GM18505 (cell line): ENCODE measurements around the gene NDC1.

ENCODE experiments used
- ATAC-seq: cut with Tn5 transposase; IDR thresholded peaks from one replicate; pipeline ENCODE4 v1.9.1; 2021; ENCODE audit not compliant: unreplicated experiment
- POLR2A ChIP-seq: IDR thresholded peaks from 4 replicates; pipeline ENCODE4 v1.6.1; 2011; ENCODE audit warnings: borderline replicate concordance; ENCODE audit not compliant: insufficient read depth, insufficient read length; ENCODE audit errors: extremely low read depth

Gene NDC1

DNA sequence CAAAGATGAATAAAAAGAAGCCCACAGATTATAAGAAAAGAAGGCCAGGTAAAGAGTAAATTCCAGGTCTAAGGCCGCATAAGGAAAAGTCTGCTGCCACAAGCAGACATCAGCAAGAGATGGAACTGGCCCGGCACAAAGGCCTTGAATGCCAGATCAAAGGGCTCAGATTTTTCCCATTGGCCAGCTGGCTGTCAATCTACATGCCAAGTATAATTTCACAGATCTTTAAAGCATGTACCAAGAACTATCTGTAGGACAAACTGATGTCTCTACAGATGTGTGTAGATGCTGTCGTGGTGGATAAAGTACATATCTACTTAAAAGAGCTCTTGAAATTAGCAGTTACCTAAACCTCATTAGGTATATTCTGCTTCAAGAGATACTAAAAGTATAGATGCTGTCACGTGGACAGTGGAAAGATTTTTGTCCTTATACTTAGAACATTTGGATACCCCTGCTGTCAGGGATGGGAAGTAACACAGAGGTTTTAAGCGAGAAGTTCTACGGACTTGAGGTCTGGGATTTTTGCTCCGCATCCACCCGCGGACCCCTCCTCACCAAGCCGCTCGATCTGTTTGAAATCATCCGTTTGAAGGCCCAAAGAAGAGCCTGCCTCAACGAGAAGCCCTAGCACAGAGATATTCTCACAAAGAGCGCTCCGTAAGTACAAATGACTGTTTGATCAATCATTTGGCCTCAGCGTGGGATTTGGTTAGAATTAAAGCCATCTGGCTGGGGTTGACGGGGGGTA, 109.2 kb downstream of the NDC1 start:
- no peak for ATAC-seq
- no peak for TF ChIP-seq POLR2A

DNA sequence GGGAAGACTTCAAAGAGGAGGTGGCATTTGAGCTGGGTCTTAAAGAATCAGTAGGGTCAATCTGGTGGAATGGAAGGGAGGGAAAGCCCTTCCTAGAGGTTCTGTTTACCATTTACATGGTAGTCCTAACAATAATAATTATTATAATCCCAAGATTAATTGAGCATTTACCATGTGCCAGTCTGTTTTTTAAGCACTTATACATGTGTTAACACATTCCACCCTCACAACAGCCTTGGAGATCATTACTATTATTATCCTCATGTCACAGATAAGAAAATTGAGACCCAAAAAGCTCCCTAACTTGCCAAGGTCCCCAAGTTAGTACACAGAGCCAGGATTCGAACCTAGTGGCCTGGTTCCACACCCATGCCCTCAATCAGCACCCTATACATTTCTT, 109.9 kb downstream of the NDC1 start:
- ATAC-seq = no peak
- no peak for TF ChIP-seq POLR2A

DNA sequence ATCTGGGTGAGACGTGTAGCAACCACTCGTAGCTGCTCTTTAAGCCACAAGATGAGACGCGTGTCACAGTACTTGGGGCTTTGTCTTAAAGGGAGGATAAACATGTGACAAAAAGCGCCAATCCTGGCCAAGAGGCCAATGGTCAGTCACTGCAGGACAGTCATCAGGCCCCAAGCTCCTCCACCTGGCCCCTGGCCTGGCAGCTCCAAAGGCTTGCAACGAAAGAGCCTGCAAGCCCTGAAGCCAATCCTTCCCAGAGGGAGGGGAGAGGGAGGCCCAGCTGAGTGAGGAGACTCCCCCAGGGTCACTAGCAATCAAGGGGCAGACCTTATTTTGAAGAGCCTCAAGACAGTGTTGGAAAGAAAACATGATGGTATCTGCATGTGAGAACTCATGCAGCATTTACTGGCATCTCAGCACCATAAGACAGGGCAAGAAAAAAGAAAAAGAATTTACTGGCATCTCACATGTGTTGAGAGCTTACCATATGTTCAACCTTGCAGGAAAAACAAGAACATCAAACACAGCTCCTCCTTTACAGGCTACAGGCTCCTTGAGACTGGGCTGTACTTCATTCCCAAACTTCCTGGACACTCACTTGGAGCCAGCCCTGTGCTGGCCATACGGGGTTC, 110.5 kb downstream of the NDC1 start:
- ATAC-seq = no peak
- TF ChIP-seq POLR2A = no peak

DNA sequence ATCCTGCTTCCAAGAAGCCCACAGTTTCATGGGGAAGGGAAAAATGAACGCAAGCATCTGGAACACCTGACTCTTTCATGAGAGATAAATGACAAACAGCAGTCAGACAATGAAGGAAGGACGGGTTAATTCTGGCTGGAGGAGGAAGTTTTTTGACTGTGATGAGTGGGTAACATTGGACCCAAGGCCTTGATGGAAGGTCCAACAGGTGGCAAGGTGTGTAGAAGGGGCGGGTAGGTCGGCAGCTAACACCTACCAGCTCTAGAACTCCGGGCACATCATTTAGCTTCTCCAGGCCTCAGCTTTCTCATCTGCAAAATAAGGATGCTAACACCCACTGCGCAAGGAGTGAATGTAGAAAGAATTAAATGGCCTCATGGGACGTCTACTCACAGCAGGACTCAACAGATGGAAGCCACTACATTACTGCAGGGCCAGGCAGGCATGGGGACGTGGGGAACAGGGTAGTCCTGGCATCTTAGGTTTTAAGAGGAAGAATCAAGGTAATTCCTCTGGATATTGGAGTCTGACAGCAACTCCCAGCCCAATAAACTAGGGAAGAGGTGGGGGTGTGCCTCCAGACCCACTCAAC, 112.0 kb downstream of the NDC1 start:
- TF ChIP-seq POLR2A = no peak
- no peak for ATAC-seq

DNA sequence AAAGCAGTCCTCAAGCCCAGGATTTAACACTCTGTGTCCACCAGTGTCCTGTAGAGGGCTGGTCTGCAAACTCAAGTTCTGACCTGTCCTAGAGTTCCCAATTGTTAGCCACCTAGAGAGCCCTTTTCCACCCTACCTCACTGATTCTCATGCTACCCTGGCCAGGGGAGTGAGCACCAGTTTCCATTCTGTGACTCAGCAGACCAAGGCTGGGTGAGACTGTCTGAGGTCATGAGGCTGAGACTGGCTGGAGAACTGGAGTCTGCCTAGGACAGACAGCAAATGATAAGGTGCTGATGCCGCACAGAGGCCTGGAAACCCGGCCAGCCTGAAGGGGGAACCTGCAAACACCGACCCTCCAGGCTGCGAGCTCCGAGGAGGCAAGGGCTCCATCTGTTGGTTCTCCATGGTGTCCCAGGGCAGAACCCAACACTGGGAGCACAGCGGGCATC, 112.8 kb downstream of the NDC1 start:
- TF ChIP-seq POLR2A = no peak
- no peak for ATAC-seq

DNA sequence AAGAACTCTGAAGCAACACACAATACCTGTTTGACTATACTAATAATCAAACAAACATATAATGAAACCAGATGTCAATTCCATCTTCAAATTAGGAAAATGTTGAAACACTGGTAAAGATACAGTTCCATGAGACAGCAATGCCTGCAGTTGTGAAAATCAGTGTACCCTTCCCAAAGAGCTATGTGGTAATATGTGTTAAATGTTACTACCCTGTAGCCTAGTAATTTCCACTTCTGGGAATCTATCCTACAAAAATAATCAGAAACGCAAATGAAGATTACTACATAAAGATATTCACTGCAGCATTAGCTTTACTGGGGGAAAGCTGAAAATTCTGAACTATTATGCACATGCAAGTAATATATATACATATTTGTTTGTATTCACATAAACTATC, 116.1 kb downstream of the NDC1 start:
- ATAC-seq = no peak
- TF ChIP-seq POLR2A = no peak

DNA sequence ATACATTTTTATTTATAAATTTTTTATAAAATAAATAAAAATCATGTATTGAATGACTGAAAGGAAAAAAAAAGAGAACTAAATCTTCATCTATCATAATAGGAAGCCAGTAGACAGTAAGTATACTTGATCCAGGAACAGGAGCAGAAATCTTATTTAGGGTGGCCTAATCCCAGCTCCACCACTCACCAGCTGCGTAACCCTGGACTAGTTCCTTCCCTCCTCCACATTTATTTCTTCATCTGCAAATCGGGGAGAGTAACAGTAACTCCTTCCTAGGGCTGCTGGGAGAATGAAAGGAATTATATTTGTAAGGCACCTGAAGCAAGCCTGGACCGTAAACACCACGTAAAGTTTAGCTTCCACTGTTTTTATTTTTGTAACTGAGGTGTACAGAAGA, 117.0 kb downstream of the NDC1 start:
- no peak for ATAC-seq
- TF ChIP-seq POLR2A = no peak

DNA sequence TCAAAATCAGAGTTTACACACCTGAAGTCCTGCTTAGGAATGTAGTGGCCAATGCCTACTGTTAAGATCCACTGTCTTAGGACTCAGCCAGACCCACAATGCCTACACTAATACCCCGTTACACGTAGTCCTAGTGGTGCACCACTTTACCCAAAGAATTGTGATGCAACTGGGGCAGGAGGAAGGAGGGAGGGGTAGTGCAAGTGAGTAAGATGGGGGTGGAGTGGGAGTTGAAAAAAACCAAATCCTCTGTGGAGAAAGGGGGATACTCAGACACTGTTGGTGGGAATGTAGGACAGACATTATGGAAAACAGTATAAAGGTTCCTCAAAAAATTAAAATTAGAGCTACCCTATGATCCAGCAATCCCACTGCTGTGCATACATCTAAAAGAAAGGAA, 118.6 kb downstream of the NDC1 start:
- no peak for TF ChIP-seq POLR2A
- ATAC-seq = no peak

DNA sequence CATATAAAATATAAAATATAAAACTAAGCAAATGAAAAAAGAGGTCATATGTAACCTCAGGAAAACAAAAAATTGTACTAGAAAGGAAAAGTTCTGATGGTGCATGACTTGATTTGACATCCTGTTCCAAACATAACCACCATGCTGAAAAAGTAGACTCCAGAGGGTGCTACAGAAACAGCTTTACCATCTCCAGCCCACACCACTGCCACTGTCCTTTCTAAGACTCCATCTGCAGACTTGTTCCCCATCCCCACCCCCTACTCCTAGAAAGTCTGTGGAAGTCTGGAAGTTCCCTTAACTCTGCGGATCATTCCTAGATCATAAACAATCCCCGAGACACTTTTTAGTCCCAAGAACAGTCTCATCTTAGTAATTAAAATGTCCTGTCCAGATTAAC, 119.7 kb downstream of the NDC1 start:
- no peak for ATAC-seq
- TF ChIP-seq POLR2A = no peak

DNA sequence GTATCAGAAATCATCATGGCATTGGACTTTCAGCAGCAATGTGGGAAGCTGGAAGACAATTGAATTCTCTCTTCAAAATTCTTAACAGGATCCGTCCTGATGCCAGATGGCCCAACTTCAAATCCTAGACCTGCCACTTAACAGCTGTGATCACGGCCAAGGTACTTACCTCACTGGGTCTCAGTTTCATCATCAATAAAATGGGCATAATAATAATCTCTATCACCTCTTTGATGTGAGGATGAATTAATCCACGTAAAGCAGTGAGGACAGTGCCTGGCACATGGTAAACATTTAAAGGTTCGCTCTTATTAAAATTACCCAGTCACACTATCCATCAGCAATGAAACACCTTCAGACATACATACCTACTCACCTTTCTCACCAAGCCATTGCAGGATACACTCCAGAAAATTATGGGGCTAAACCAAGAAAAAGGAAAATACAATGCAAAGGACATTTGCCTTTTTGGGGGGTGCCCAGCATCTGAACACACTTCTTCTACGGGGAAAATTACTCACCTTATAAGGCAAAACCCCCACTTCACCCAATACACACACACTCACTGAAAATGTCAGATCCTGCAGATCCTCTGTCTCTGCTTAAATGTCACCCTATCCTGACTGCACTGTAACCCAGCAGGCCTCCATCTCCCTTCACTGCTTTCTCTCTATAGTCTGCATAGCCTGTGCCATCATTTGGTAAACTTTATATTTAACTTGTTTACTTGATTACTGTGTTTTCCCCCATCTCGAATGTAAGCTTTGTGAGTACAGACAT, 120.9 kb downstream of the NDC1 start:
- TF ChIP-seq POLR2A = no peak
- no peak for ATAC-seq

DNA sequence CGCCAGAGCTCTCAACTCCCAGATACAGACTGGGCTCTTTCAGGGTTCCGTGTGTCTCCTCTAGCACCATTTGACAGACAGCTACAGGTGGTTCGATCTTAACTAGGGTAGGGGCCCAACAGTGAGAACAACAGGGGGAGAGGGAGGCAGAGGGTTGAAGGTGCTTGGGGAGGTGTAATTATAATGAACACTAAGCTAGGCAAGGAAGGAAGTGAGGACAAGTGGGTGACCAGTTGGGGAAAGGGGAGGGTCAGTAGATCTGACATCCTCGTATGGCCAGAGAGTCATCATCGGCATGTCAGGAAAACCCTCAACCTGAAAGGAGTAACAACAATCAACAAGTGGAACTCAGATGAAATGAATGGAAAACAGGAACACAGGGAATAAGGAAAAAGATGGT, 121.9 kb downstream of the NDC1 start:
- ATAC-seq = no peak
- TF ChIP-seq POLR2A = no peak

DNA sequence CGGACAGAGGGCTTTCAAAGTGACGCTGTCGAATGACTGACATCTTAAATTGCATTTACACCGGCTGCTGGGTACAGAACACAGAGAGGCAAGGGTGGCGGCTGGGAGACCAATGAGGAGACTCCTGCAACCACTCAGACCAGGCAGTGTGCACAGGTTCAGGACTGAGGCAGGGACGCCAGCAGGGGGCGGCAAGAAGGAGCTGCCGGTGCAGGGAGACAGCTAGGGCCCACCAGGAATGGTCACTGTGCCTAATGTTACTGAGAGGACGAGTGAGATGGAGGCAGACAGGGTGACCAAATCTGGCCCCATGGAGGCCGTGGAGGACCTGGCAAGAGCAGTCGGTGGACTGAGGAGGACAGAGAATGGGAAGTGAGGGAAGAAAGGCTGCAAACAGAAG, 122.6 kb downstream of the NDC1 start:
- ATAC-seq = no peak
- no peak for TF ChIP-seq POLR2A
